T-cell (primary cell): ENCODE results near the gene MRTFB. TPM values are rescaled to one million over a fixed set of nuclear protein-coding genes. Genes with fewer than 3 reads are reported as not detected.

Experiments
- ATAC-seq, 4 experiments: fragments of 200-7000 bp in 3 of 4; fragments of 150-1000 bp in 1 of 4; cut with Tn5 transposase; replicated peaks in 1 of 4; 1 replicate in 3 of 4; 2 replicates in 1 of 4; pipeline ENCODE4 v1.10.0; 2021; ENCODE audit warnings: moderate library complexity in 3 of 4, mild to moderate bottlenecking in 2 of 4, moderate number of reproducible peaks in 1 of 4
- CTCF ChIA-PET, 2 donors: fragments of 300-600 bp; sonication (Branson Sonifier 250); formaldehyde crosslinking; loops; one replicate each; lab custom pipeline; 2022; ENCODE audit warnings: antibody characterized with exemption in 2 of 2; lab: Charles Lee
- POLR2A ChIA-PET, 2 donors: fragments of 300-600 bp; sonication (Branson Sonifier 250); formaldehyde crosslinking; loops; one replicate each; lab custom pipeline; 2022; ENCODE audit warnings: antibody characterized with exemption in 2 of 2; lab: Charles Lee
- DNase-seq, 35 experiments: peaks; one replicate each; pipeline versions ENCODE4 v3.0.0 to v3.0.0-alpha.2; 2013 to 2023
- H3K27ac ChIP-seq: one replicate; pipeline ENCODE4 v1.5.1; 2013; ENCODE audit warnings: low read length
- H3K27me3 ChIP-seq, 2 experiments: replicated peaks in 1 of 2; 1 replicate in 1 of 2; 2 replicates in 1 of 2; pipeline versions ENCODE4 v1.6.1 to v1.7.0; 2013; ENCODE audit warnings: low read length in 1 of 2, mixed read lengths in 1 of 2; ENCODE audit not compliant: control insufficient read depth in 2 of 2, insufficient read depth in 2 of 2; ENCODE audit errors: extremely low read depth in 1 of 2
- H3K36me3 ChIP-seq, 2 donors: 1 replicate in 1 of 2; 2 replicates in 1 of 2; pipeline versions ENCODE4 v1.6.1 to v1.7.0; 2013; ENCODE audit warnings: low read length in 1 of 2; ENCODE audit not compliant: control insufficient read depth in 2 of 2, insufficient read depth in 1 of 2; ENCODE audit errors: extremely low read depth in 1 of 2
- H3K4me1 ChIP-seq, 2 experiments: 1 replicate in 1 of 2; 2 replicates in 1 of 2; pipeline versions ENCODE4 v1.6.1 to v1.7.0; 2013; ENCODE audit warnings: low read length in 2 of 2, mixed read lengths in 1 of 2; ENCODE audit not compliant: insufficient read depth in 2 of 2, control insufficient read depth in 1 of 2; ENCODE audit errors: extremely low read depth in 1 of 2
- H3K4me3 ChIP-seq, 2 donors: 1 replicate in 1 of 2; 2 replicates in 1 of 2; pipeline versions ENCODE4 v1.5.1 to v1.7.0; 2013; ENCODE audit warnings: mild to moderate bottlenecking in 2 of 2, low read length in 1 of 2, moderate library complexity in 1 of 2; ENCODE audit not compliant: control insufficient read depth in 1 of 2; ENCODE audit errors: extremely low read depth in 1 of 2
- H3K9me3 ChIP-seq: 2 replicates; pipeline ENCODE4 v1.7.0; 2013
- H3K27ac Mint-ChIP-seq, 2 donors: one replicate each; pipeline ENCODE4 v1.8.0; 2020 to 2021; ENCODE audit warnings: mild to moderate bottlenecking in 2 of 2, mixed read lengths in 2 of 2
- H3K27me3 Mint-ChIP-seq, 2 donors: one replicate each; pipeline ENCODE4 v1.8.0; 2021 to 2022; ENCODE audit warnings: mixed read lengths in 2 of 2
- H3K36me3 Mint-ChIP-seq: one replicate; pipeline ENCODE4 v1.8.0; 2021; ENCODE audit warnings: mixed read lengths
- H3K4me1 Mint-ChIP-seq, 3 donors: one replicate each; pipeline ENCODE4 v1.8.0; 2020 to 2022; ENCODE audit warnings: mixed read lengths in 3 of 3, mild to moderate bottlenecking in 1 of 3
- H3K4me3 Mint-ChIP-seq, 3 donors: one replicate each; pipeline ENCODE4 v1.8.0; 2020 to 2022; ENCODE audit warnings: mild to moderate bottlenecking in 3 of 3, mixed read lengths in 3 of 3, moderate library complexity in 3 of 3
- H3K9me3 Mint-ChIP-seq, 3 donors: one replicate each; pipeline ENCODE4 v1.8.0; 2020 to 2022; ENCODE audit warnings: mixed read lengths in 3 of 3
- WGBS: methylation state at CpG from one replicate; pipeline ENCODE4 v1.1.5; 2013; ENCODE audit warnings: missing lambda C conversion rate; ENCODE audit not compliant: insufficient coverage; 5-methylcytosine and 5-hydroxymethylcytosine counted together
- total RNA-seq, 35 experiments: library from RNA in 6 of 35; stranded (reverse) in 6 of 35; fragments of 120-200 nt in 1 of 35; gene quantifications; one replicate each; pipeline versions ENCODE4 v1.2.1 to v1.2.4 and lab custom pipeline; 2013 to 2026

MRTFB gene
- total RNA-seq, 5 donors from 2014 or later (not counting 1 experiment from before 2014, with no cell fraction given) = 18.2 to 37.0 (median 21.0) TPM

GRCh38 chr16:14232106-14232864 is 161.2 kb downstream of the MRTFB start:
- Histone ChIP-seq H3K27ac (no peak overlapping the region), H3K9me3 (no peaks in the 10 kb centered on the region), H3K4me3 (no peak overlapping the region), H3K4me1 (no peaks in the 10 kb centered on the region), H3K27me3 (no peaks in the 10 kb centered on the region), H3K36me3 (peaks cover 6 to 19% of the 10 kb centered on the region in 2 donors)
- ChIA-PET POLR2A (no interaction called here), CTCF (no interaction called here)
- no peak for DNase-seq
- ATAC-seq = no peak
- Mint-ChIP-seq H3K4me3 (no peak overlapping the region), H3K4me1 (no peaks in the 10 kb centered on the region), H3K27ac (no peak overlapping the region), H3K9me3 (no peaks in the 10 kb centered on the region), H3K36me3 (peaks cover 18% of the 10 kb centered on the region), H3K27me3 (no peaks in the 10 kb centered on the region)
- no CpG with 5 or more reads among the region's 9 CpGs for WGBS

GRCh38 chr16:14236401-14236800 is 165.3 kb downstream of the MRTFB start:
- ChIA-PET CTCF (no interaction called here), POLR2A (no interaction called here)
- Mint-ChIP-seq H3K4me1 (no peaks in the 10 kb centered on the region), H3K27ac (no peak overlapping the region), H3K9me3 (no peaks in the 10 kb centered on the region), H3K36me3 (peaks cover 18% of the 10 kb centered on the region), H3K27me3 (no peaks in the 10 kb centered on the region), H3K4me3 (no peak overlapping the region)
- WGBS = 95% methylated on average over 4 of the region's 5 CpGs
- H3K4me1 ChIP-seq = no peaks in the 10 kb centered on the region
- DNase-seq = no peak
- H3K9me3 ChIP-seq = no peaks in the 10 kb centered on the region
- no peak overlapping the region for H3K4me3 ChIP-seq
- ATAC-seq = no peak
- no peaks in the 10 kb centered on the region for H3K27me3 ChIP-seq
- peaks cover 10 to 27% of the 10 kb centered on the region in 2 donors for H3K36me3 ChIP-seq
- no peak overlapping the region for H3K27ac ChIP-seq

DNA sequence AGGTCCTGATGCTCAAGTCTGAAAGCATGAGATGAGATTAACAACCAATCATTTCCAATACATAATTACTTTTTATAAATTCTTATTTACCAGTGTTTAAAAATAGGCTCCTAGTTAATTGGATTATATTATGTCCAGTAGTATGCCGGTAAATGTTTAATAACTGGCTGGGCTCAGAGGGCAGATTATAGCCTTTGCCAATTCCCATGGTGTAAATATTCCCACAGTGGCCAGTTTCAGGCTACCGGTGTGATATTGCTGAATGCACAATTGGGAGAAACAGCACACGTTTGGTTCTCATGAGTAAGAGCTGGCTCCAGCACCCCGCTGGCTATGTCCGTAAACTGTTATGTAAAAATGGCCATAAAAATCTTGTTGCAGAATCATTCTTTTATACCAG is 167.6 kb downstream of the MRTFB start:
- CTCF ChIA-PET = no interaction called here

GRCh38 chr16:14239791-14240190 is 168.7 kb downstream of the MRTFB start:
- H3K9me3 Mint-ChIP-seq = no peaks in the 10 kb centered on the region
- H3K4me3 ChIP-seq = no peak overlapping the region
- DNase-seq (no peak), ATAC-seq (no peak)
- POLR2A ChIA-PET = no interaction called here
- H3K36me3 ChIP-seq = peaks cover 10 to 20% of the 10 kb centered on the region in 2 donors
- WGBS = 100% methylated on average over 2 of the region's 6 CpGs
- H3K27ac ChIP-seq = no peak overlapping the region
- no peak overlapping the region for H3K4me3 Mint-ChIP-seq
- H3K27me3 Mint-ChIP-seq = no peaks in the 10 kb centered on the region
- H3K9me3 ChIP-seq = no peaks in the 10 kb centered on the region
- H3K27me3 ChIP-seq = no peaks in the 10 kb centered on the region
- CTCF ChIA-PET = no interaction called here
- H3K4me1 ChIP-seq = no peaks in the 10 kb centered on the region
- peaks cover 20% of the 10 kb centered on the region for H3K36me3 Mint-ChIP-seq
- H3K4me1 Mint-ChIP-seq = no peaks in the 10 kb centered on the region
- H3K27ac Mint-ChIP-seq = no peak overlapping the region

More for the DNA sequence above, 167.6 kb downstream of the MRTFB start:
- Mint-ChIP-seq H3K27me3 (no peaks in the 10 kb centered on the region), H3K4me1 (no peaks in the 10 kb centered on the region), H3K27ac (no peak overlapping the region), H3K4me3 (no peak overlapping the region), H3K36me3 (peaks cover 25% of the 10 kb centered on the region), H3K9me3 (no peaks in the 10 kb centered on the region)
- Histone ChIP-seq H3K9me3 (no peaks in the 10 kb centered on the region), H3K36me3 (peaks cover 10 to 30% of the 10 kb centered on the region in 2 donors), H3K27ac (no peak overlapping the region), H3K27me3 (no peaks in the 10 kb centered on the region), H3K4me3 (no peak overlapping the region), H3K4me1 (no peaks in the 10 kb centered on the region)
- WGBS = 98% methylated on average over 3 of the region's 5 CpGs
- POLR2A ChIA-PET = no interaction called here
- ATAC-seq (no peak), DNase-seq (no peak)

GRCh38 chr16:14240219-14240843 is 169.2 kb downstream of the MRTFB start:
- no peaks in the 10 kb centered on the region for H3K4me1 Mint-ChIP-seq
- Histone ChIP-seq H3K9me3 (no peaks in the 10 kb centered on the region), H3K4me3 (no peak overlapping the region), H3K36me3 (peaks cover 7 to 17% of the 10 kb centered on the region in 2 donors), H3K27ac (no peak overlapping the region), H3K4me1 (no peaks in the 10 kb centered on the region), H3K27me3 (no peaks in the 10 kb centered on the region)
- POLR2A ChIA-PET = no interaction called here
- H3K27ac Mint-ChIP-seq = peak overlapping the region in 1 of 2 donors; percentile 40
- ATAC-seq (no peak), DNase-seq (no peak)
- H3K27me3 Mint-ChIP-seq = no peaks in the 10 kb centered on the region
- WGBS = 100% methylated on average over 5 of the region's 10 CpGs
- H3K9me3 Mint-ChIP-seq = no peaks in the 10 kb centered on the region
- H3K4me3 Mint-ChIP-seq = no peak overlapping the region
- CTCF ChIA-PET = interaction anchor here in 1 of 2 donors (0.5 kb wide), 1 partner anchor 1577 kb away, joined by 3 read pairs; no protein-coding TSS in a partner anchor
- peaks cover 14% of the 10 kb centered on the region for H3K36me3 Mint-ChIP-seq

- Mint-ChIP-seq H3K27ac (no peak overlapping the region), H3K4me3 (no peak overlapping the region), H3K27me3 (no peaks in the 10 kb centered on the region), H3K9me3 (no peaks in the 10 kb centered on the region), H3K4me1 (no peaks in the 10 kb centered on the region), H3K36me3 (peaks cover 14% of the 10 kb centered on the region)
- H3K4me1 ChIP-seq = no peaks in the 10 kb centered on the region
- CTCF ChIA-PET = interaction anchor here in 1 of 2 donors (0.5 kb wide), 1 partner anchor 1576 kb away, joined by 3 read pairs; no protein-coding TSS in a partner anchor
- ATAC-seq = no peak
- H3K27ac ChIP-seq = no peak overlapping the region
- peaks cover 5 to 21% of the 10 kb centered on the region in 2 donors for H3K36me3 ChIP-seq
- DNase-seq = no peak
- POLR2A ChIA-PET = interaction anchor here in 1 of 2 donors (0.6 kb wide), 1 partner anchor 1188 kb away, joined by 4 read pairs; no protein-coding TSS in a partner anchor
- H3K9me3 ChIP-seq = no peaks in the 10 kb centered on the region
- no peaks in the 10 kb centered on the region for H3K27me3 ChIP-seq
- 77% methylated on average over 2 of the region's 7 CpGs for WGBS
- H3K4me3 ChIP-seq = no peak overlapping the region
Measured at GRCh38 chr16:14240964-14241363, 169.8 kb downstream of the MRTFB start.
